Smooth muscle cell (in vitro differentiated cells): ENCODE data around the gene OR7D2. TPM values are rescaled to one million over a fixed set of nuclear protein-coding genes. Genes with fewer than 3 reads are reported as not detected.

Experiments
- DNase-seq: peaks from one replicate; lab custom pipeline; 2025; ENCODE audit not compliant: unreplicated experiment; lab: John Stamatoyannopoulos, UW
- H2AFZ ChIP-seq: fragments of 200-600 bp; sonication (generic); 2 replicates; pipeline ENCODE4 v1.6.0; 2016; ENCODE audit warnings: antibody characterized with exemption, low read depth, mild to moderate bottlenecking
- H3F3A ChIP-seq: fragments of 200-600 bp; sonication (generic); 2 replicates; pipeline ENCODE4 v1.6.0; 2017; ENCODE audit warnings: antibody characterized with exemption, low read depth
- H3K27ac ChIP-seq: fragments of 200-600 bp; sonication (generic); 2 replicates; pipeline ENCODE4 v1.5.1; 2016; ENCODE audit warnings: low read depth, mild to moderate bottlenecking
- H3K27me3 ChIP-seq: fragments of 200-600 bp; sonication (generic); 2 replicates; pipeline ENCODE4 v1.6.1; 2016; ENCODE audit warnings: low read depth, mild to moderate bottlenecking
- H3K36me3 ChIP-seq: fragments of 200-600 bp; sonication (generic); 2 replicates; pipeline ENCODE4 v1.5.1; 2016; ENCODE audit warnings: low read depth
- H3K4me1 ChIP-seq: fragments of 200-600 bp; sonication (generic); 2 replicates; pipeline ENCODE4 v1.5.1; 2016; ENCODE audit warnings: low read depth
- H3K4me2 ChIP-seq: fragments of 200-600 bp; sonication (generic); 2 replicates; pipeline ENCODE4 v1.6.0; 2016; ENCODE audit warnings: mild to moderate bottlenecking
- H3K4me3 ChIP-seq: fragments of 200-600 bp; sonication (generic); 2 replicates; pipeline ENCODE4 v1.5.1; 2016; ENCODE audit warnings: mild to moderate bottlenecking
- H3K79me2 ChIP-seq: fragments of 200-600 bp; sonication (generic); 2 replicates; pipeline ENCODE4 v1.6.0; 2016; ENCODE audit warnings: low read depth, mild to moderate bottlenecking
- H3K9ac ChIP-seq: fragments of 200-600 bp; sonication (generic); 2 replicates; pipeline ENCODE4 v1.6.0; 2016; ENCODE audit warnings: low read depth
- H3K9me3 ChIP-seq: fragments of 200-600 bp; sonication (generic); replicated peaks from 2 replicates; pipeline ENCODE4 v1.5.1; 2016; ENCODE audit warnings: low read depth
- H4K20me1 ChIP-seq: fragments of 200-600 bp; sonication (generic); 2 replicates; pipeline ENCODE4 v1.6.0; 2016; ENCODE audit warnings: low read depth
- CTCF ChIP-seq: fragments of 200-600 bp; sonication (generic); IDR thresholded peaks from 2 replicates; pipeline ENCODE4 v1.5.1; 2017; ENCODE audit warnings: borderline replicate concordance, mild to moderate bottlenecking, antibody characterized with exemption; ENCODE audit not compliant: insufficient read depth, poor library complexity, severe bottlenecking
- WGBS: methylation state at CpG from one replicate; pipeline ENCODE4 v1.1.7; 2016; ENCODE audit warnings: low lambda C conversion rate; 5-methylcytosine and 5-hydroxymethylcytosine counted together
- polyA plus RNA-seq: library from polyadenylated mRNA; unstranded; fragments of >200 nt; fragmentation: Nextera tagmentation; extraction: Ambion mirVana; gene quantifications from 2 replicates; pipeline ENCODE4 v1.2.1, GENCODE V29; 2016
- total RNA-seq: library from RNA; depleted of rRNA; stranded (reverse); fragments of >200 nt; gene quantifications from 2 replicates; pipeline ENCODE4 v1.2.3, GENCODE V29; 2014

Gene OR7D2
- total and polyA plus RNA-seq, 2 experiments from 2014 or later, result 0.04 to 0.18 TPM

- 92% methylated on average over 3 of the region's 3 CpGs for WGBS
- TF ChIP-seq CTCF, result no peak
- Histone ChIP-seq H3K9me3 (peaks cover 18% of the 10 kb centered on the region), H3K4me2 (no peak overlapping the region), H3F3A (no peaks in the 10 kb centered on the region), H3K9ac (no peak overlapping the region), H2AFZ (no peak overlapping the region), H3K4me1 (no peaks in the 10 kb centered on the region), H3K79me2 (no peaks in the 10 kb centered on the region), H4K20me1 (no peaks in the 10 kb centered on the region), H3K4me3 (no peak overlapping the region), H3K27ac (no peak overlapping the region), H3K36me3 (peaks cover 32% of the 10 kb centered on the region), H3K27me3 (no peaks in the 10 kb centered on the region)
- no peak for DNase-seq
Observed at GRCh38 chr19:9165261-9165660, 13.5 kb upstream of the OR7D2 start.

GRCh38 chr19:9166846-9167245, 11.9 kb upstream of the OR7D2 start:
- 96% methylated on average over 4 of the region's 4 CpGs for WGBS
- Histone ChIP-seq H3K4me2 (no peak overlapping the region), H3K36me3 (peaks cover 16% of the 10 kb centered on the region), H3K9ac (no peak overlapping the region), H3K79me2 (no peaks in the 10 kb centered on the region), H3K27ac (no peak overlapping the region), H3F3A (no peaks in the 10 kb centered on the region), H3K27me3 (no peaks in the 10 kb centered on the region), H3K4me1 (no peaks in the 10 kb centered on the region), H2AFZ (no peak overlapping the region), H4K20me1 (no peaks in the 10 kb centered on the region), H3K4me3 (no peak overlapping the region), H3K9me3 (peaks cover 2% of the 10 kb centered on the region)
- DNase-seq, result no peak
- no peak for TF ChIP-seq CTCF

- Histone ChIP-seq H3K4me2 (no peak overlapping the region), H3K4me3 (no peak overlapping the region), H3K79me2 (no peaks in the 10 kb centered on the region), H3K9ac (no peak overlapping the region), H3K4me1 (no peaks in the 10 kb centered on the region), H2AFZ (no peak overlapping the region), H3K27me3 (no peaks in the 10 kb centered on the region), H4K20me1 (no peaks in the 10 kb centered on the region), H3K36me3 (no peaks in the 10 kb centered on the region), H3F3A (no peaks in the 10 kb centered on the region), H3K27ac (no peak overlapping the region), H3K9me3 (no peaks in the 10 kb centered on the region)
- no peak for TF ChIP-seq CTCF
- 93% methylated on average over 6 of the region's 6 CpGs for WGBS
- no peak for DNase-seq
Observed at GRCh38 chr19:9171393-9171991, 7.3 kb upstream of the OR7D2 start.

GRCh38 chr19:9175326-9175725, 3.5 kb upstream of the OR7D2 start:
- H2AFZ ChIP-seq, result no peak overlapping the region
- no peaks in the 10 kb centered on the region for H3F3A ChIP-seq

More at GRCh38 chr19:9175326-9175725, 3.5 kb upstream of the OR7D2 start:
- Histone ChIP-seq H3K9ac (no peak overlapping the region), H3K4me1 (no peaks in the 10 kb centered on the region), H4K20me1 (no peaks in the 10 kb centered on the region), H3K27me3 (no peaks in the 10 kb centered on the region), H3K9me3 (no peaks in the 10 kb centered on the region), H3K4me2 (no peak overlapping the region), H3K27ac (no peak overlapping the region), H3K79me2 (no peaks in the 10 kb centered on the region), H3K36me3 (no peaks in the 10 kb centered on the region), H3K4me3 (no peak overlapping the region)
- 95% methylated on average over 5 of the region's 5 CpGs for WGBS
- TF ChIP-seq CTCF, result no peak
- DNase-seq, result no peak
